HG03159 (cell line): ENCODE measurements around the gene ABHD15.
A peak's percentile ranks its signal among the peaks of the same experiment; 100 is the strongest.

ENCODE experiments used
- ATAC-seq: cut with Tn5 transposase; IDR thresholded peaks from one replicate; pipeline ENCODE4 v1.9.1; 2021; ENCODE audit warnings: mild to moderate bottlenecking, moderate library complexity; ENCODE audit not compliant: unreplicated experiment

Gene ABHD15, protein sequence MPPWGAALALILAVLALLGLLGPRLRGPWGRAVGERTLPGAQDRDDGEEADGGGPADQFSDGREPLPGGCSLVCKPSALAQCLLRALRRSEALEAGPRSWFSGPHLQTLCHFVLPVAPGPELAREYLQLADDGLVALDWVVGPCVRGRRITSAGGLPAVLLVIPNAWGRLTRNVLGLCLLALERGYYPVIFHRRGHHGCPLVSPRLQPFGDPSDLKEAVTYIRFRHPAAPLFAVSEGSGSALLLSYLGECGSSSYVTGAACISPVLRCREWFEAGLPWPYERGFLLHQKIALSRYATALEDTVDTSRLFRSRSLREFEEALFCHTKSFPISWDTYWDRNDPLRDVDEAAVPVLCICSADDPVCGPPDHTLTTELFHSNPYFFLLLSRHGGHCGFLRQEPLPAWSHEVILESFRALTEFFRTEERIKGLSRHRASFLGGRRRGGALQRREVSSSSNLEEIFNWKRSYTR

GRCh38 chr17:29566473-29567303 lies at the start of gene ABHD15:
ABHD15 (minus strand) TSS chr17:29567037; CDS start chr17:29566966, 71 bp downstream.
- ATAC-seq, result peak; percentile 6

GRCh38 chr17:29615492-29616299 lies 48.9 kb upstream of the ABHD15 start:
- peak; percentile 45 for ATAC-seq

GRCh38 chr17:29615048-29615385 lies 48.2 kb upstream of the ABHD15 start:
- no peak for ATAC-seq

- ATAC-seq, result no peak
These were observed 47.7 kb upstream of the ABHD15 start for GRCh38 chr17:29614349-29615047.

DNA sequence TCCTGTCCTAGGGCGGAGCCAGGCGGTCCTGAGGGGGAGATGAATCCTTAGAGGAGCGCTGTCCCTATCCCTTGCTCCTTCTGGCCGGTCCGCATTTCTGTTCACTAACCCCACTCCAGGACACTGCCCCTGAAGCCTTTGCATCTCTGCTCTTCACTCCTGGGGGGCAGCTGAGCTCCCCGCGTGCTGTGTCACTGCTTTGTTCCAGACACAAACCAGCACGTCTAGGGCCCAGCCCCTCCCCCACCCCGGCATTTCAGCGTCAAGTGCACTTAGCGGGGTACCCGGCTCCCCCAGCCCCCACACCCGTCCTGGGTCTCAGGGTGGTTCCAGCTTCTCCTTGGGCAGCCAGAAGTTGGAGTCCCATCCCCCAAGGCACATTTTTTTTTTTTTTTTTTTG lies 47.0 kb upstream of the ABHD15 start:
- ATAC-seq, result no peak

DNA sequence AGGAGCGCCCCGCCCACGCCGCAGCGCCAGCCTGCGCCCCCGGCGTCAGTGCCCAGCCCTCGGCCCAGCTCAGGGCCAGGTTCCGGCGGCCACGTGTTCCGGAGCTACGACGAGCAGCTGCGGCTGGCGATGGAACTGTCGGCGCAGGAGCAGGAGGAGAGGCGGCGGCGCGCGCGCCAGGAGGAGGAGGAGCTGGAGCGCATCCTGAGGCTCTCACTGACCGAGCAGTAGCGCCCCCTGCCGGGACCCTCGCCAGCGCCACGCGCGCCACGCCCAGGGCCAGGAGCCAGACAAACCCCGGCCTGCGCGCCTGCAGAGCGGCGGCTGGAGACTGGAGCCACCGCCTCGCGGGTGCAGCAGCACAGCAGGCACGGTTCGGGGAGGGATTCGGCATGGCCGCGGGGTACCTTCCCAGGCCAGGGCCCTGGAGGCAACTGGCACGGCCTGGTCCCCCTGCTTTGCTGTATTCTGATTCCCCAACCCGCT lies 46.6 kb upstream of the ABHD15 start:
- ATAC-seq, result no peak

DNA sequence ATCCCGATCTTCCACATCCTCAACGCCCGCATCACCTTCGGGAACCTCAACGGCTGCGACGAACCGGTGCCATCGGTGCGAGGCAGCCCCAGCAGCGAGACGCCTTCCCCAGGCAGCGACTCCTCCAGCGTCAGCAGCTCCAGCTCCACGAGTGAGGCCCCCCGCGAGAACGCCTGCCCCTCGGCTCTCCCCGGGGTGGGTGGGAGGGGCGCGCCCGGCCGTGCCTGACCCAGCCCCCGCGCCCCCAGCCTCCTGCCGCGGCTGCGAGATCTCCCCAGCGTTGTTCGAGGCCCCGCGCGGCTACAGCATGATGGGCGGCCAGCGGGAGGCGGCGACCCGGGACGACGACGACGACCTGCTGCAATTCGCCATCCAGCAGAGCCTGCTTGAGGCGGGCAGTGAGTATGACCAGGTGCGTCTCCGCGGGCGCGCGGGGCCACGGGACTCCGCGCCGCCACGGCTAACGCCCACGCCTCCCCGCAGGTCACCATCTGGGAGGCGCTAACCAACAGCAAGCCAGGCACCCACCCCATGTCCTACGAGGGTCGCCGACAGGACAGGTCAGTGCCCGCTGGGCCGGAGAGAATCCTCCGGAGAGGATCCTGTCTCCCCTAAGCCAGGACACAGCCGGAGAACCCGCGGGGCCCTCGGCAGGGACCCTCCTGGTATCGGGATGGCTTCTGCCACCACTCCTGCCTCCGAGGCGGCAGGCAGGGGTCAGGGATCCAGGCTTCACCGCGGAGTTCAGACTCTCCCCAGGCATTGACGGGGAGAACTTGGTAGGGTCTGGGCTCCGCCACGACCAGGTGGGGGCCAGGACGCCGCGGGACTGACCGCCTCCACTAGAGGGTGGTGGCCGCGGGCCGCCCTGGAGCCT lies 45.8 kb upstream of the ABHD15 start:
- no peak for ATAC-seq

GRCh38 chr17:29612094-29612403 lies 45.2 kb upstream of the ABHD15 start:
- ATAC-seq, result no peak

DNA sequence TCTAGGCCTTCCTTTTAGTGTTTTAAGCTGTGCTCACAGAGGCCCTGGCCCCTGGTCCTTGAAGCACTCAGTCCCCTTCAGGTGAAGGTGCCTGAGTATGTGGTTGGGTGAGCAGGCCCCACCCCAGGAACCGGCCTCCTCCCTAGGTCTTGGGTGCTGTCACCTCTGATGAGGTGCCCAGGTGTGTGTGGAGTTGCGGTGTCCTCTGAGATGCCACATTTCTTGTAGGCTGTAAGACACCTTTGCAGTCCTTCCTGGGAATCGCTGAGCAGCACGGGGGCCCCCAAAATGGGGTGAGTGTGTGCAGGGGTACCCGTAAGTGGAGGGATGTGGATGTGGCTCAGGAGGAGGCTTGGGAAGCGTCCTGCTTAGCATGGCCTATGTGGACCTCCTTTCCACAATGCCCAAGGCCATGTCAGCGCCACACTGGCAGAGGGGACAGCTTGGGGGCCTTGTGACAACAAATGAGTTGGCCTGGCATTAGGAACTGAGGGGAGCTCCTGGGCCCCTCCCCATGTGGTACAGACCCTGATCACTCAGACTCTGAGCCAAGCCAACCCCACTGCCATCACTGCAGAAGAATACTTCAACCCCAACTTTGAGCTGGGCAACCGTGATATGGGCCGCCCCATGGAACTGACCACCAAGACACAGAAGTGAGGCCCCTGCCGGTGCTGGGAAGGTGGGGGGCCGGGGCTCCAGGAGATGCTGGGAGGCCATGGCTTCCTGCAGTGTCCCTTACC lies 44.7 kb upstream of the ABHD15 start:
- ATAC-seq, result no peak

DNA sequence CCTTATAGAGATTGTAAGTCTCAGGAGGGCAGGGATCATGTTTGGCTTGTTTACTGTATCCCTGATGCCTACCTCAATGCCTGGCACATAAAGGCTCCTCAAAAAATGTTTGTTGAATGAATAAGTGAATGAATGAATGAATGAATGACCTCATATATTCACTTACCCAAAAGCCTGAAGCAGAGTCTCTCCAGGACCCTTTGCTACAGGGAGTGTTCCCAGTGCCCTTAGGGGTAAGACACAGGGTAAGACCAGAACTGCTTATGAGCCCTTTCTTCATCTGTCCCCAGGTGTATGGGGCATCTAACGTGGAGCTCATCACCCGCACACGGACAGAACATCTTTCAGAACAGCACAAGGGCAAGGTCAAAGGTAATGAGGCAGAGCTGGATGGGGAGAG lies 43.6 kb upstream of the ABHD15 start:
- ATAC-seq, result no peak

- ATAC-seq, result no peak
These were observed 42.1 kb upstream of the ABHD15 start for GRCh38 chr17:29608986-29609385.

- ATAC-seq, result no peak
These were observed 40.8 kb upstream of the ABHD15 start for GRCh38 chr17:29607557-29608195.

DNA sequence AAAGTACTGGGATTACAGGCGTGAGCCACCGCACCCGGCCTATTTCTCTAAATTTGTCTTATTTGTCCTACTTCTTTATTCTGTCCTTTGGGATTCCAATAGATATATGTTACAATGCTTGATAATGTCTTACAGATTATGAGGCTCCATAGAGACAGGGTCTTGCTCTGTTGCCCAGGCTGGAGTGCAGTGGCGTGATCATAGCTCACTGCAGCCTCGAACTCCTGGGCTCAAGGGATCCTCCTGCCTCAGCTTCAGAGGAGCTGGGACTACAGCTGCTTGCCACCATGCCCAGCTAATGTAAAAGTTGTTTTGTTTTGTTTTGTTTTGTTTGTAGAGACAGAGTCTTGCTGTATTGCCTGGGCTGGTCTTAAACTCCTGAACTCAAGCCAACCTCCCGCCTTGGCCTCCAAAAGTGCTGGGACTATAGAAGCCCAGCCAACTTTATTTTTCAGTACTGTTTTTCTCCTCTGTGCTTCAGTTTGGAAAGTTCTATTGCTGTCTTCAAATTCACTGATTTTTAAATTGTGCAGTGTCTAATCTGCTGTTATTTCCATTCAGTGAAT lies 36.4 kb upstream of the ABHD15 start:
- ATAC-seq, result no peak

GRCh38 chr17:29597361-29598172 lies 30.7 kb upstream of the ABHD15 start:
- no peak for ATAC-seq

- ATAC-seq, result no peak
These were observed 30.0 kb upstream of the ABHD15 start for GRCh38 chr17:29596811-29597210.

DNA sequence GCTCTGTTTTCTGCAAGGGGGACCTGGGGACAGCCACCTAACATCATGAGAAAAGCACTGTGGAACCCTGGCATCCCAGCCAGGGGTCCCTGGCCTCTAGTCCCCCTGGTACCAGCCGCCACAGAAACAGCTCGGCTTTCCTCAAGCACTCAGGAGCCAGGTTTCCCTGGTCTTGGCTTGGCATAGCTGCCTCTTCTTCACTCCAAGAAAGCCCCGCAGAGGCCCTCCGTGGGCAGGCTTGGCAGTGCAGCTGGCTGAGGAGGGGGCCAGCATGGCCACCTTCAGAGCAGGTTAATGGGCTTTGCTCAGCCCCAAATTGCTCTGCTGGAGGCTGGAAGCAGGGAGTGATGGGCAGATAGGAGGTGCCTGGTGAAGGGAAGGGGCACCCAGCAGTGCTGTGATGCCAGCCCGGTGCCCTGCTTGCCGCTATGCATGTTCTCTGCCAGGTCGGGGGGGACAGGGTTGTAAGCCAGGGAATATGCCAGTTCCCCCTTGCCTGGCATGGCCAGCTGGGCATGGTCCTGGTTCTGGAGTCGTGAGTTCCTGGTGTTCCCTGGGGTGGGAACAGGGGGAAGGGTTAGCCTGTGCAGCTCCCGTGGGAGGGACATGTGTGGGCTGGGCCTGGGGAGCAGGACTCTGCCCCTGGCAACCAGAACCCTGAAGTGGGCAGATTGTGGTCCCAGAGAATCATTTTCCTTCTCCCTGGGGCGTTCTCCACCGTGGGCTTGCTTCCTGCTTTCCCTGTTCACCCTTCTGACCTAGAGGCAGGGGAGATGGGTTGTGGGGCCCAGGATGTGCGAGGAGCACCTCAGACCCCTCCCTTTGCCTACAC lies 29.3 kb upstream of the ABHD15 start:
- no peak for ATAC-seq
